B cell (primary cell): ENCODE data around the gene OR5B12.

ENCODE experiments used
- EZH2 ChIP-seq: IDR thresholded peaks from 2 replicates; pipeline ENCODE4 v1.6.1; 2012; ENCODE audit warnings: borderline replicate concordance, low read depth, mild to moderate bottlenecking, moderate library complexity, low read length; ENCODE audit not compliant: insufficient read depth, poor library complexity, severe bottlenecking
- TF ChIP-seq, protein P1 (sequence below): fragments of 200-600 bp; IDR thresholded peaks from one replicate; pipeline ENCODE4 v1.8.0; 2022; ENCODE audit warnings: antibody characterized with exemption, mild to moderate bottlenecking

DNA sequence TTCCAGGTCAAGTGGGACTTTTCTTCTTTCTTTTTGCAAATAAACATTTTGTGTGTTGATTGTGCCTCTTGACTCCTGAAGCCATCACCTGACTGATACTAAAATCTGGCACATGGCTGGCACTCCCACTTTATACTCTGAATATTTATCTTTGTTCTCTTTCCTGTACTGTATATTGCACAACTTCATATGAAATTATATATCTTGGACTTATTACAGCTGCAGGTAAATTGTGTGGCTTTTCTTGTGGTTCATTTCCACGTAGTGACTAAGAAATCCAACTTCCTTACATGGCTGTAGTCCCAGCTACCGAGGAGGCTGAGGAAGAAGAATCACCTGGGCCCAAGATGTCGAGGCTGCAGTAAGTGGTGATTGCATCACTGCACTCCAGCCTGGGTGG, 23.7 kb upstream of the OR5B12 start:
- no peak for TF ChIP-seq EZH2
- TF ChIP-seq, protein P1, sequence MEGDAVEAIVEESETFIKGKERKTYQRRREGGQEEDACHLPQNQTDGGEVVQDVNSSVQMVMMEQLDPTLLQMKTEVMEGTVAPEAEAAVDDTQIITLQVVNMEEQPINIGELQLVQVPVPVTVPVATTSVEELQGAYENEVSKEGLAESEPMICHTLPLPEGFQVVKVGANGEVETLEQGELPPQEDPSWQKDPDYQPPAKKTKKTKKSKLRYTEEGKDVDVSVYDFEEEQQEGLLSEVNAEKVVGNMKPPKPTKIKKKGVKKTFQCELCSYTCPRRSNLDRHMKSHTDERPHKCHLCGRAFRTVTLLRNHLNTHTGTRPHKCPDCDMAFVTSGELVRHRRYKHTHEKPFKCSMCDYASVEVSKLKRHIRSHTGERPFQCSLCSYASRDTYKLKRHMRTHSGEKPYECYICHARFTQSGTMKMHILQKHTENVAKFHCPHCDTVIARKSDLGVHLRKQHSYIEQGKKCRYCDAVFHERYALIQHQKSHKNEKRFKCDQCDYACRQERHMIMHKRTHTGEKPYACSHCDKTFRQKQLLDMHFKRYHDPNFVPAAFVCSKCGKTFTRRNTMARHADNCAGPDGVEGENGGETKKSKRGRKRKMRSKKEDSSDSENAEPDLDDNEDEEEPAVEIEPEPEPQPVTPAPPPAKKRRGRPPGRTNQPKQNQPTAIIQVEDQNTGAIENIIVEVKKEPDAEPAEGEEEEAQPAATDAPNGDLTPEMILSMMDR: no peak
